Measurements from ENCODE around the gene CPB2. TPM values are rescaled to one million over a fixed set of nuclear protein-coding genes. Genes with fewer than 3 reads are reported as not detected.

CPB2 gene
- total RNA-seq, 1 experiment from 2014 or later, result not detected

DNA sequence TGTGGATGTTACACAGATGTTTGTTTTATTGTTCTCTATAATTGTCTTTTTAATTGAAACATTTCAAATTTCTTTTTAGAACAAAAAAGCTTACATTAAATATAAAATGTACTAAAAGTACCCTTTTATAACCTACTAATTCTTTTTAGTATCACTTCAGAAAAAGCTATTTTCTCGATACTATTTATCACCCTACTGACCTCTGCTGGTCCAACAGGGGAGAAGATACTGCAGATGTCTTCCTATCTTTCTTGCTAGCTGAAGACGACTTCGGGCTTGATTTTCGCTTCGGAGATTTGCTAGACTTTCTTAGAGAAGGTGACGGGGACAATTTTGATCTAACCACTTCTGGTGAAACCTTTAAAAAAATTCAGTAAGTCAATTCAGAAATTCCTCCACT, 94.7 kb downstream of the CPB2 start:
- H2AFZ ChIP-seq (ENCODE audit: low read length), result no peak overlapping the region
- H3K27me3 ChIP-seq (ENCODE audit: low read length), result no peaks in the 10 kb centered on the region
- H3K79me2 ChIP-seq (ENCODE audit: low read length), result peaks cover 28% of the 10 kb centered on the region
- H3K4me1 ChIP-seq (ENCODE audit: low read length), result no peaks in the 10 kb centered on the region
- no peaks in the 10 kb centered on the region for H3K9me2 ChIP-seq (replicated peaks; ENCODE audit: insufficient read depth, low read length)
- DNase-seq, result no peak
- no peak overlapping the region for H3K27ac ChIP-seq (ENCODE audit: low read length)
- no peak overlapping the region for H3K4me3 ChIP-seq (ENCODE audit: low read length)
- no peaks in the 10 kb centered on the region for H4K20me1 ChIP-seq (ENCODE audit: insufficient read depth, low read depth, low read length)
- no peak overlapping the region for H3K4me2 ChIP-seq (ENCODE audit: low read depth, low read length, poor library complexity, severe bottlenecking)
- H3K9ac ChIP-seq (ENCODE audit: low read length), result no peak overlapping the region
- H3K9me3 ChIP-seq (ENCODE audit: low read length), result no peaks in the 10 kb centered on the region
- peaks cover 49% of the 10 kb centered on the region for H3K36me3 ChIP-seq (ENCODE audit: insufficient read depth, low read length)

DNA sequence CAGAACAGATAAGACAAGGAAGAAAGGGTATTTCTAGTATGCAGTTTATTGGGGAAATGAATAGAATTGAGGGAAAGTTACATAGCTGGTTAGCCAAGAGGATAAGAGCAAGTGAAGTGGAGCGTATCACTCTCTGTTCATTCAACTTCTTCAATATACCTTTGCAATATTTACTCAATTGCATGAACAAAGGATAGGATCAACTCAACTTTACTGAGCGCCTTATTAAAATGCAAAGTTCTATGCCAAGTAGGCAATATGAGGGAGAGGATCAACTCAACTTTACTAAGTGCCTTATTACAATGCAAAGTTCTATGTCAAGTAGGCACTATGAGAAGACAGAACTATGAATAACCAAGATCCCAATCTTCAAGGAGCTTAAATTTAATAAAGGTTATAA, 96.2 kb downstream of the CPB2 start:
- DNase-seq, result no peak
- no peaks in the 10 kb centered on the region for H3K9me3 ChIP-seq (ENCODE audit: low read length)
- H4K20me1 ChIP-seq (ENCODE audit: insufficient read depth, low read depth, low read length), result no peaks in the 10 kb centered on the region

DNA sequence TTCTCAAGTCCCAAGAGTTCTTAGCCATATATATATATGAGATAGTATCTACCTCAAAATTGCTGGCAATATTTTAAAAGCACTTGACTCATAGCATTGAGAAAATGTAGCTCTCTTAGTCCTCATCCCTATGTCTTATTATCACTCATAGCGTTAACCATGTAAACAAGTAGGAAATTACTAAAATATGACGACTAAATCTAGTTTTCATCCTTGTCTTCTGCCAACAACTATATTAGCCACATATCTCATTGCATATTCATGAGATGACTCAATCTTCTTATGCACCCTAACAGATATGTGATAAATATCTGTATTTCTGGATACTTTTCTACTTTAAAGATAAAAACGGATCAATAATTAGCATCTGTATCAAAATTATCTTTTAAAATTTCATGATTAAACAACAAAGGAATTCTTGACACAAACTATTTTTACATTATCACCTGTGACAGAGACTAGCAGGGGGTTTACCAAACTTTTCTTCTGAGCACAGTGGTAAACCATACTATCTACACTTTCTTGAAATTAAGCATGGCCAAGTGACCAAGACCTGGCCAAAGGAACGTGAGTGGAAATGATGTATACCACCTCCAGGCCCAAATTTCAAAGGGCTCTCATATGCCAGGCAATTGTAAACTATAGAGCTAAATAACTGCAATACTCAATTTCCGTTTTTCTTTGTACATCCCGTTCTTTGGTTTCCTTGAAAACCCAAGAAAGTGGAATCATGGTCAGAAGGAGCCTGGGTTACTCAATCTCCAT, 98.0 kb downstream of the CPB2 start:
- no peak overlapping the region for H3K4me2 ChIP-seq (ENCODE audit: low read depth, low read length, poor library complexity, severe bottlenecking)
- H4K20me1 ChIP-seq (ENCODE audit: insufficient read depth, low read depth, low read length), result no peaks in the 10 kb centered on the region
- no peaks in the 10 kb centered on the region for H3K9me3 ChIP-seq (ENCODE audit: low read length)
- H3K4me1 ChIP-seq (ENCODE audit: low read length), result peaks cover 11% of the 10 kb centered on the region
- no peak overlapping the region for H3K4me3 ChIP-seq (ENCODE audit: low read length)
- no peaks in the 10 kb centered on the region for H3K9me2 ChIP-seq (replicated peaks; ENCODE audit: insufficient read depth, low read length)
- peaks cover 21% of the 10 kb centered on the region for H3K79me2 ChIP-seq (ENCODE audit: low read length)
- peaks cover 62% of the 10 kb centered on the region for H3K36me3 ChIP-seq (ENCODE audit: insufficient read depth, low read length)
- no peak overlapping the region for H3K9ac ChIP-seq (ENCODE audit: low read length)
- no peak for DNase-seq
- H2AFZ ChIP-seq (ENCODE audit: low read length), result no peak overlapping the region
- no peak overlapping the region for H3K27ac ChIP-seq (ENCODE audit: low read length)
- no peaks in the 10 kb centered on the region for H3K27me3 ChIP-seq (ENCODE audit: low read length)

More for the DNA sequence above, 96.2 kb downstream of the CPB2 start:
- Histone ChIP-seq H3K27ac (ENCODE audit: low read length) (no peak overlapping the region), H2AFZ (ENCODE audit: low read length) (no peak overlapping the region), H3K4me2 (ENCODE audit: low read depth, low read length, poor library complexity, severe bottlenecking) (no peak overlapping the region), H3K9me2 (replicated peaks; ENCODE audit: insufficient read depth, low read length) (no peaks in the 10 kb centered on the region), H3K36me3 (ENCODE audit: insufficient read depth, low read length) (peaks cover 50% of the 10 kb centered on the region), H3K4me3 (ENCODE audit: low read length) (no peak overlapping the region), H3K27me3 (ENCODE audit: low read length) (no peaks in the 10 kb centered on the region), H3K9ac (ENCODE audit: low read length) (no peak overlapping the region), H3K79me2 (ENCODE audit: low read length) (peaks cover 24% of the 10 kb centered on the region), H3K4me1 (ENCODE audit: low read length) (peaks cover 5% of the 10 kb centered on the region)

DNA sequence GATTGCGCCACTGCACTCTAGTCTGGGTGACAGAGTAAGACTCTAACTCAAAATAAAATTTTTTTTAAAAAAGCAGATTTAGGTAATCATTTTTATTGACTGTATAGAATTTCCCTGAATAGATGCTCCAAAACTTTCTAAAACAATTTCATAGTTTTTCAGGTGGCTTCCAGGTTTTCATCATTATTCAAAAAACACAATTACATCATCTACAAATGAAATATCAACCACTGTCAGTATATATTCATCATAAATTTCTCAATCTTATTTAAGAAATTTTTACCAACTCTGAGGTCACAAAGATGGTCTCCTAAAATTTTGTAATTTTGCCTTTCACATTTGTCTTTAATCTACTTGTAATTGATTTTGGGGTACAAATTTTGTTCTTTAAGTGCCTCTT, 100.3 kb downstream of the CPB2 start:
- Histone ChIP-seq H2AFZ (ENCODE audit: low read length) (no peak overlapping the region), H3K4me1 (ENCODE audit: low read length) (peaks cover 11% of the 10 kb centered on the region), H3K4me2 (ENCODE audit: low read depth, low read length, poor library complexity, severe bottlenecking) (no peak overlapping the region), H3K4me3 (ENCODE audit: low read length) (no peak overlapping the region), H3K9me3 (ENCODE audit: low read length) (no peaks in the 10 kb centered on the region), H3K9me2 (replicated peaks; ENCODE audit: insufficient read depth, low read length) (no peaks in the 10 kb centered on the region), H3K9ac (ENCODE audit: low read length) (no peak overlapping the region), H3K36me3 (ENCODE audit: insufficient read depth, low read length) (peaks cover 66% of the 10 kb centered on the region), H3K79me2 (ENCODE audit: low read length) (peaks cover 19% of the 10 kb centered on the region), H3K27ac (ENCODE audit: low read length) (no peak overlapping the region), H4K20me1 (ENCODE audit: insufficient read depth, low read depth, low read length) (no peaks in the 10 kb centered on the region), H3K27me3 (ENCODE audit: low read length) (no peaks in the 10 kb centered on the region)
- no peak for DNase-seq

Other genes with a start within 250 kb of the CPB2 start
- 24.7 and 30.8 TPM in 2 replicates for gene ZC3H13, start 52.3 kb downstream of the CPB2 start, total RNA-seq (2014; rRNA removed; shearing (Covaris generic); ENCODE audit: low replicate concordance)
- 352 and 415 TPM in 2 replicates for gene LCP1, start 77.1 kb upstream of the CPB2 start, total RNA-seq (2014; rRNA removed; shearing (Covaris generic); ENCODE audit: low replicate concordance)
- gene LRRC63, start 106.9 kb upstream of the CPB2 start, total RNA-seq (2014; rRNA removed; shearing (Covaris generic); ENCODE audit: low replicate concordance), result not detected in 2 replicates